IMR-90 (cell line): ENCODE measurements around the gene DYNC1LI2. TPM values are rescaled to one million over a fixed set of nuclear protein-coding genes. Genes with fewer than 3 reads are reported as not detected.

Experiments
- ATAC-seq: fragments of 200-7000 bp; cut with Tn5 transposase; 2 replicates; pipeline ENCODE4 v1.9.1; 2020; ENCODE audit warnings: low read depth, mild to moderate bottlenecking, moderate library complexity
- BruUV-seq: library from RNA; stranded (reverse); fragments of 400-500 nt; replicated peaks from 2 replicates; lab custom pipeline; 2021; lab: Mats Ljungman, UMichigan
- CTCF ChIA-PET: fragments of 300-600 bp; formaldehyde crosslinking; extraction: SDS; loops from one replicate; lab custom pipeline; 2021; ENCODE audit warnings: antibody characterized with exemption; lab: Yijun Ruan, JAX
- POLR2A ChIA-PET: fragments of 300-600 bp; sonication (Branson Sonifier 250); formaldehyde crosslinking; loops from one replicate; lab custom pipeline; 2022; ENCODE audit warnings: antibody characterized with exemption; ENCODE audit not compliant: unreplicated experiment; lab: Charles Lee
- DNase-seq: peaks from one replicate; pipeline ENCODE4 v3.0.0; 2013
- H2AFZ ChIP-seq: replicated peaks from 2 replicates; pipeline ENCODE3; 2013; ENCODE audit warnings: low read length, mild to moderate bottlenecking; ENCODE audit not compliant: poor library complexity
- H2AK5ac ChIP-seq: 2 replicates; pipeline ENCODE4 v1.6.1; 2013; ENCODE audit warnings: low read depth, low read length, inconsistent platforms
- H2AK9ac ChIP-seq: replicated peaks from 2 replicates; pipeline ENCODE3; 2013; ENCODE audit warnings: mild to moderate bottlenecking, low read depth, low read length, moderate library complexity; ENCODE audit not compliant: poor library complexity
- H2BK120ac ChIP-seq: 2 replicates; pipeline ENCODE4 v1.6.1; 2013; ENCODE audit warnings: low read depth, low read length, inconsistent platforms
- H2BK15ac ChIP-seq: 3 replicates; pipeline ENCODE4 v1.6.1; 2013; ENCODE audit warnings: low read depth, low read length, inconsistent platforms
- H2BK20ac ChIP-seq: 2 replicates; pipeline ENCODE4 v1.6.1; 2013; ENCODE audit warnings: low read depth, mild to moderate bottlenecking, inconsistent platforms, low read length, moderate library complexity
- H2BK5ac ChIP-seq: 2 replicates; pipeline ENCODE4 v1.6.1; 2013; ENCODE audit warnings: mild to moderate bottlenecking, low read depth, low read length, inconsistent platforms; ENCODE audit not compliant: poor library complexity, severe bottlenecking
- H3K14ac ChIP-seq: replicated peaks from 2 replicates; pipeline ENCODE4 v1.6.1; 2013; ENCODE audit warnings: low read depth, low read length, inconsistent platforms
- H3K18ac ChIP-seq: 2 replicates; pipeline ENCODE4 v1.6.1; 2013; ENCODE audit warnings: low read depth, low read length, control low read depth
- H3K23ac ChIP-seq: 2 replicates; pipeline ENCODE4 v1.6.1; 2013; ENCODE audit warnings: low read depth, low read length, inconsistent platforms
- H3K27ac ChIP-seq: 2 replicates; pipeline ENCODE4 v1.5.1; 2013; ENCODE audit warnings: mild to moderate bottlenecking, control low read depth, low read length; ENCODE audit not compliant: insufficient read depth
- H3K27me3 ChIP-seq: 2 replicates; pipeline ENCODE4 v1.6.1; 2013; ENCODE audit warnings: low read length; ENCODE audit not compliant: control insufficient read depth, insufficient read depth
- H3K36me3 ChIP-seq: 2 replicates; pipeline ENCODE4 v1.6.1; 2013; ENCODE audit warnings: low read length, mixed read lengths; ENCODE audit not compliant: control insufficient read depth, insufficient read depth
- H3K4ac ChIP-seq: 2 replicates; pipeline ENCODE4 v1.6.1; 2013; ENCODE audit warnings: low read depth, low read length, inconsistent platforms
- H3K4me1 ChIP-seq: 2 replicates; pipeline ENCODE4 v1.6.1; 2013; ENCODE audit warnings: low read length, mixed read lengths; ENCODE audit not compliant: control insufficient read depth, insufficient read depth
- H3K4me2 ChIP-seq: 2 replicates; pipeline ENCODE4 v1.6.1; 2013; ENCODE audit warnings: low read depth, mild to moderate bottlenecking, control low read depth, low read length, moderate library complexity
- H3K4me3 ChIP-seq: 2 replicates; pipeline ENCODE4 v1.5.1; 2013; ENCODE audit warnings: low read depth, mild to moderate bottlenecking, control low read depth, low read length, moderate library complexity; ENCODE audit not compliant: insufficient read depth
- H3K56ac ChIP-seq: 2 replicates; pipeline ENCODE4 v1.6.1; 2013; ENCODE audit warnings: low read length, inconsistent platforms; ENCODE audit not compliant: insufficient read depth; ENCODE audit errors: extremely low read depth
- H3K79me1 ChIP-seq, 2 experiments: 2 replicates each; pipeline ENCODE4 v1.6.1; 2013; ENCODE audit warnings: low read length in 2 of 2, inconsistent platforms in 1 of 2, low read depth in 1 of 2
- H3K9ac ChIP-seq: 2 replicates; pipeline ENCODE4 v1.6.1; 2013; ENCODE audit warnings: low read depth, low read length, control low read depth
- H3K9me1 ChIP-seq: 2 replicates; pipeline ENCODE4 v1.6.1; 2013; ENCODE audit warnings: low read length, inconsistent platforms; ENCODE audit not compliant: insufficient read depth
- H3K9me3 ChIP-seq: 2 replicates; pipeline ENCODE4 v1.6.1; 2013; ENCODE audit warnings: low read length; ENCODE audit not compliant: control insufficient read depth, insufficient read depth
- H4K20me1 ChIP-seq: 2 replicates; pipeline ENCODE4 v1.6.1; 2013; ENCODE audit warnings: low read length, inconsistent platforms; ENCODE audit not compliant: insufficient read depth
- H4K5ac ChIP-seq: 2 replicates; pipeline ENCODE4 v1.6.1; 2013; ENCODE audit warnings: mild to moderate bottlenecking, low read depth, low read length, control low read depth
- H4K8ac ChIP-seq, 2 experiments: 2 replicates each; pipeline ENCODE4 v1.6.1; 2013; ENCODE audit warnings: low read depth in 2 of 2, low read length in 2 of 2, control low read depth in 1 of 2, inconsistent platforms in 1 of 2
- H4K91ac ChIP-seq: 2 replicates; pipeline ENCODE4 v1.6.1; 2013; ENCODE audit warnings: low read depth, low read length, inconsistent platforms; ENCODE audit not compliant: insufficient read depth
- BHLHE40 ChIP-seq: fragments of 150-350 bp; IDR thresholded peaks from 2 replicates; pipeline ENCODE4 v1.6.1; 2016; ENCODE audit warnings: mild to moderate bottlenecking, low read depth, low read length
- CEBPB ChIP-seq: IDR thresholded peaks from 2 replicates; pipeline ENCODE4 v1.6.1; 2012; ENCODE audit warnings: low read depth, low read length, improper control_type of control experiment
- CHD1 ChIP-seq: IDR thresholded peaks from 2 replicates; pipeline ENCODE4 v1.6.1; 2012; ENCODE audit warnings: low read depth, low read length, improper control_type of control experiment
- MAZ ChIP-seq: IDR thresholded peaks from 2 replicates; pipeline ENCODE4 v1.6.1; 2012; ENCODE audit warnings: low read depth, mild to moderate bottlenecking, low read length, improper control_type of control experiment, moderate library complexity, borderline replicate concordance
- MXI1 ChIP-seq: IDR thresholded peaks from 2 replicates; pipeline ENCODE4 v1.6.1; 2012; ENCODE audit warnings: low read depth, mild to moderate bottlenecking, low read length, moderate library complexity, borderline replicate concordance
- NFE2L2 ChIP-seq: fragments of 150-350 bp; IDR thresholded peaks from 2 replicates; pipeline ENCODE4 v1.6.1; 2016; ENCODE audit warnings: low read depth, mild to moderate bottlenecking, low read length
- SMC3 ChIP-seq: fragments of 150-350 bp; IDR thresholded peaks from 2 replicates; pipeline ENCODE4 v1.6.1; 2016; ENCODE audit warnings: low read depth, mild to moderate bottlenecking, antibody characterized with exemption, low read length, moderate library complexity
- WGBS, 2 experiments: methylation state at CpG; one replicate each; pipeline versions ENCODE4 v1.1.5 to v1.1.7; 2013; ENCODE audit warnings: missing lambda C conversion rate in 2 of 2; ENCODE audit not compliant: insufficient read length in 1 of 2; ENCODE audit errors: extremely low coverage in 2 of 2; 5-methylcytosine and 5-hydroxymethylcytosine counted together
- dilution Hi-C: fragments of 300-500 bp; cut with HindIII; formaldehyde crosslinking; loops from one replicate; pipeline ENCODE4 v1.14.3; 2018; ENCODE audit warnings: low sequenced_read_pairs; ENCODE audit not compliant: unreplicated experiment
- in situ Hi-C: fragments of 300-500 bp; cut with MboI; formaldehyde crosslinking; loops from 3 replicates; pipeline ENCODE4 v1.14.3; 2019; ENCODE audit warnings: low sequenced_read_pairs, inconsistent platforms, mixed read lengths
- intact Hi-C: fragments of 100-400 bp; cut with micrococcal nuclease; formaldehyde crosslinking; loops from 2 replicates; pipeline ENCODE4 v1.10.0; 2022
- polyA plus RNA-seq, 3 experiments: library from polyadenylated mRNA; depleted of rRNA; stranded (reverse); fragments of >200 nt; gene quantifications; 2 replicates each; pipeline ENCODE4 v1.2.3, GENCODE V29; 2012; ENCODE audit warnings: low replicate concordance in 1 of 3
- total RNA-seq: library from RNA; depleted of rRNA; stranded (reverse); fragments of >200 nt; gene quantifications from 2 replicates; pipeline ENCODE4 v1.2.3, GENCODE V29; 2012

Gene DYNC1LI2
- total and polyA plus RNA-seq, 2 of the 4 experiments (the other 2 are of a cell fraction) = 65.3 to 88.4 TPM

- no peak overlapping the region for H4K91ac ChIP-seq
- no peak overlapping the region; the same call in 1 of the 2 replicates for H3K9ac ChIP-seq
- H3K4me1 ChIP-seq = peaks cover 13% of the 10 kb centered on the region
- 0 out of 2 replicates have a peak overlapping the region, but pooled peaks have one; percentile 53 for H3K14ac ChIP-seq
- peaks cover 74% of the 10 kb centered on the region for H4K20me1 ChIP-seq
- H2BK5ac ChIP-seq = no peak overlapping the region
- in situ Hi-C loops = no loop called here
- POLR2A ChIA-PET = interaction anchor here (0.6 kb wide), 1 partner anchor 123 kb away, joined by 11 read pairs; no protein-coding TSS in a partner anchor
- peaks cover 49% of the 10 kb centered on the region for H3K36me3 ChIP-seq
- no peak overlapping the region for H2BK20ac ChIP-seq
- no peak overlapping the region; the same call in 1 of the 2 replicates for H3K27ac ChIP-seq
- H3K27me3 ChIP-seq = no peaks in the 10 kb centered on the region
- peak overlapping the region; percentile 33; the same call in 1 of the 2 replicates for H3K4me2 ChIP-seq
- BruUV-seq = no TSS peak
- dilution Hi-C loops = no loop called here
- CTCF ChIA-PET = interaction anchor here (1.1 to 2.6 kb wide), 6 partner anchors 10 to 134 kb away, joined by 3 to 10 read pairs (median 6); partner anchors contain the start of gene DYNC1LI2
- H4K5ac ChIP-seq = no peak overlapping the region
- peaks cover 12% of the 10 kb centered on the region for H3K9me1 ChIP-seq
- no peaks in the 10 kb centered on the region for H3K9me3 ChIP-seq
- peak overlapping the region; percentile 41; the same call in 1 of the 2 replicates for H3K56ac ChIP-seq
- H2BK15ac ChIP-seq = no peak overlapping the region
- WGBS, 2 experiments = 75% methylated on average over 4 of the region's 10 CpGs; no CpG with 5 or more reads in 1 of the 2 experiments
- H2AK9ac ChIP-seq = peak overlapping the region; percentile 2
- H3K4ac ChIP-seq = peak overlapping the region; percentile 44
- TF ChIP-seq BHLHE40 (peak; percentile 74; the same call in 1 of the 2 replicates), MXI1 (0 out of 2 replicates have a peak, but pooled peaks have one; percentile 38), SMC3 (no peak), NFE2L2 (no peak), MAZ (peak; percentile 94; the same call in 1 of the 2 replicates), CEBPB (peak; percentile 83), CHD1 (no peak)
- ATAC-seq (peak; percentile 94), DNase-seq (peak; percentile 88)
- 0 out of 4 replicates have a peak overlapping the region, but pooled peaks of 1 of the 2 experiments have one; percentile 16 for H4K8ac ChIP-seq
- H3K4me3 ChIP-seq = no peak overlapping the region
- H2AFZ ChIP-seq = no peak overlapping the region
- H2BK120ac ChIP-seq = peak overlapping the region; percentile 36; the same call in 1 of the 2 replicates
- H2AK5ac ChIP-seq = peak overlapping the region; percentile 60; the same call in 1 of the 2 replicates
- H3K23ac ChIP-seq = 0 out of 2 replicates have a peak overlapping the region, but pooled peaks have one; percentile 41
- no peak overlapping the region for H3K18ac ChIP-seq
- intact Hi-C loops = loop anchor here (5.0 to 10.0 kb wide), 2 partner anchors 134 to 337 kb away; no protein-coding TSS in a partner anchor
- peaks cover 40 to 82% of the 10 kb centered on the region in 2 experiments for H3K79me1 ChIP-seq
Observed at GRCh38 chr16:66741169-66741900, 10.1 kb downstream of the DYNC1LI2 start.
